ENCODE data around the gene RPTOR.

DNA sequence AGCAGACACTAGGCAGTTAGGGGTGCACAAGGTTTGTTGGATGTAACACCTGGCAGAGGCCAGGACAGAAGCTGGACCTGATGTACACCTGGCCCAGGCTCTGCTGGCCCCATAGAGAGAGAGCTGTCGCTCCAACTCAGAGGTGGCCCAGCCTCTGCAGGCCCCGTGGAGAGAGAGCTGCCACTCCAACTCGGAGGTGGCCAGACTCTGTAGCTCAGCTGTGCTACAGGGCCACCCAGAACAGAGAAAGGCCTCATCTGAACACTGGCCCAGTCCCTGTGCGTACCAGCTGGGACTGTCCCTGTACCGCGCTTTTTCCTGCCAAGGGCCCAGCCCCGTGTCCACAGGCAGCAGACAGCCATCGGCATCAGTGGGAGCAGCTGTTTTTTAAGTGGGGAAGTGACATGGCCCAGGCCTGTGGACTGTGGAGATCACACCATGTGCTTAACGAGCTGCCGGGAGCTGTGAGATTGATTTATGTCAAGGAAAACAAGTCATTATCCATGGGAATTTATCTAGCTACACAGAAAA is 270.6 kb downstream of the RPTOR start:
- TF ChIP-seq EZH2 (IDR thresholded peaks at IDR 0.05; ENCODE audit: borderline replicate concordance, low read depth, low read length, severe bottlenecking) = no peak
- TF ChIP-seq, protein P1, sequence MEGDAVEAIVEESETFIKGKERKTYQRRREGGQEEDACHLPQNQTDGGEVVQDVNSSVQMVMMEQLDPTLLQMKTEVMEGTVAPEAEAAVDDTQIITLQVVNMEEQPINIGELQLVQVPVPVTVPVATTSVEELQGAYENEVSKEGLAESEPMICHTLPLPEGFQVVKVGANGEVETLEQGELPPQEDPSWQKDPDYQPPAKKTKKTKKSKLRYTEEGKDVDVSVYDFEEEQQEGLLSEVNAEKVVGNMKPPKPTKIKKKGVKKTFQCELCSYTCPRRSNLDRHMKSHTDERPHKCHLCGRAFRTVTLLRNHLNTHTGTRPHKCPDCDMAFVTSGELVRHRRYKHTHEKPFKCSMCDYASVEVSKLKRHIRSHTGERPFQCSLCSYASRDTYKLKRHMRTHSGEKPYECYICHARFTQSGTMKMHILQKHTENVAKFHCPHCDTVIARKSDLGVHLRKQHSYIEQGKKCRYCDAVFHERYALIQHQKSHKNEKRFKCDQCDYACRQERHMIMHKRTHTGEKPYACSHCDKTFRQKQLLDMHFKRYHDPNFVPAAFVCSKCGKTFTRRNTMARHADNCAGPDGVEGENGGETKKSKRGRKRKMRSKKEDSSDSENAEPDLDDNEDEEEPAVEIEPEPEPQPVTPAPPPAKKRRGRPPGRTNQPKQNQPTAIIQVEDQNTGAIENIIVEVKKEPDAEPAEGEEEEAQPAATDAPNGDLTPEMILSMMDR (IDR thresholded peaks at IDR 0.05; ENCODE audit: borderline replicate concordance, extremely low read depth, low read length, poor library complexity, severe bottlenecking) = no peak
